ENCODE results near the gene SMOC2.

SMOC2 gene, protein sequence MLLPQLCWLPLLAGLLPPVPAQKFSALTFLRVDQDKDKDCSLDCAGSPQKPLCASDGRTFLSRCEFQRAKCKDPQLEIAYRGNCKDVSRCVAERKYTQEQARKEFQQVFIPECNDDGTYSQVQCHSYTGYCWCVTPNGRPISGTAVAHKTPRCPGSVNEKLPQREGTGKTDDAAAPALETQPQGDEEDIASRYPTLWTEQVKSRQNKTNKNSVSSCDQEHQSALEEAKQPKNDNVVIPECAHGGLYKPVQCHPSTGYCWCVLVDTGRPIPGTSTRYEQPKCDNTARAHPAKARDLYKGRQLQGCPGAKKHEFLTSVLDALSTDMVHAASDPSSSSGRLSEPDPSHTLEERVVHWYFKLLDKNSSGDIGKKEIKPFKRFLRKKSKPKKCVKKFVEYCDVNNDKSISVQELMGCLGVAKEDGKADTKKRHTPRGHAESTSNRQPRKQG

DNA sequence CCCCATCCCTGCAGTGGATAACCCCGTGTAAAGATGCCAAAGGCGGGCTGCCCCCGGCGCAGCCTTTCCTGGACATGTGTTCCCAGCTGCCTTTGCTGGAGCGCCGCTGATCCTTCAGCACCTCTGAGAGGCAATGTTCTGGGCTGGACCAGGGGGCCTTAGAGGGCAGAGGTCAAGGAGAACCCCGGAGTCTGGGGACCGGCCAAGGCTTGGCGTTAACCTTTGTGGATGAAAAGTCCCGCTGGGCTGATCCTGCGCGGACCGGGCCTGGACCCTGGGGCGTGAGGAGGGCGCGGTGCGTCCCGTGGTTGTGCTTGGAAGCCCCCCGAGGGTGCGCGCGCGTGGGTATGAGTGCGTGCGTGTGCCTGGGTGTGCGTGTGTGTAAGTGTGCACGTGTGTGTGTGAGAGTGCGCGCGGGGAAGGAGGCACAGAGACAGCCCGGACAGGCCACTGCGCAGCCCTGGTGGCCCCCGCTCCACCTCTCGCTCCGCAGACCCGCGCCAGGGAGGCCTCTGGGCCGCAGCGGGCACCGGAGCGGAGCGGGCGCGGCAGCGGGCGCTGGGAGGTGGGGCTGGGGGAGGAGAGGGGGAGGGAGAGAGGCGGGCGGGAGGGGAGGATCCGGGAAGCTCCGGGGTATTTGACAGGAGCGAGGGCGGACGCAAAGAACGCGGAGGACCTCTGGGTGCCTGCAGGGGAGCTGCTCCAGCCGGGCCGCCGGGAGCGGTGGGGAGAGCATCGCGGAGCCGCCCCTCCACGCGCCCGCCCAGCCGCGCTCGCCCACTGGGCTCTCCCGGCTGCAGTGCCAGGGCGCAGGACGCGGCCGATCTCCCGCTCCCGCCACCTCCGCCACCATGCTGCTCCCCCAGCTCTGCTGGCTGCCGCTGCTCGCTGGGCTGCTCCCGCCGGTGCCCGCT, at the start of gene SMOC2:
SMOC2 (plus strand) TSS at position 665 of the 914 bp plus-strand sequence; CDS start at position 852, 187 bp downstream.
- no peak for DNase-seq (ENCODE audit: low read depth, low spot score)

DNA sequence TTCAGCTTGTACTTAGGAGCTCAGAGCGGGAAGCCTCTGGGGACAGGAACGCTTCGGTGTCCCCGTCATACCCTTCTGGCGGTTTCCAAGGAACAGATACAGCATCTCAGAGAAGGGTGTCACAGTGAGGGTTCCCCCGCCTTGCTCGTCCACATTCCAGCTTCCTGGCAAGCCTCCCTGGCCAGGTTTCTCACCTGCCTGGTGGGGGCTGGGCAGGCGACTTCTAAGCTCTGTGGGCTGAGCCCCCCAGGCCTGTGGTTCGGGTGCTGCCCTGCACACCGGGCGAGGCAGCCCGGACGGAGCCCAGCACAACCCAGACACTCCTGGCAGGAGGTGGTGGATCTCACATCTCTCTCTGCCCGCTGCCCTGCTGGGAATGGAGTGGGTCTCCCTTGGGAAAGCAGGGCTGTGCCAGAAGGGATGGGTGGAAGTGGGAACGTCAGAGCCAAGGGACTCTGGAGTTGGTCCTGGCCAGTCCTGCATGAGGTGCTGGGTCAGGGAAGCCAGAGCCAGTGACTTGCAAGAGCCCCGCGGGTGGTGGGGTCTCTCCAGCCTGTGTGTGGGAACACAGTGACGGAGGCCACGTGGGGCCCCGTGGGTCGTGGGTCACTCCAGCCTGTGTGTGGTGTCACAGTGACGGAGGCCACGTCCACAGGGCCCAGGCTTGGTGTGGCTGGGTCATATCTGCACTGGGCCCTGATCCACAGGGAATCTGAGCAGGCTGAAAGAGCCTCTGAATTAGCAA, 47.7 kb upstream of the SMOC2 start:
- no peak for DNase-seq (ENCODE audit: low read depth, low spot score)

DNA sequence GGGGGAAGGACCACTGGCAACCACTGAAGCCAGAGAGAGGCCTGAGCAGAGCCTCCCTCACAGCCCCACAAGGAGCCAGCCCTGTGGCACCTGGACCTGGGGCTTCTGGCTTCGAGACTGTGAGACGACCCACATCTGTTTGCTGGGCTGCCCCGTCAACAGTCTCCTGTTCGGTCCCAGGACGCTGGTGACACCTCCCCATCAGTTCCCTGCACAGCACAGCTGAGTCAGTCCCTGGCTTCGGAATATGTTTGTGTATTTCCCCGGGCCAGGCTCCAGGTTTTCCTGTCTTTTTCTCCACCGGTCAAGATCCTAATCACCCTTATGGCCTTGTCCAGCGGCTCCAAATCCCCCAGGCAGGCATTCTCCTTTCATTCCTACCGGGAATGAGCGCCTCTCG, 46.4 kb upstream of the SMOC2 start:
- no peak for DNase-seq (ENCODE audit: low read depth, low spot score)

DNA sequence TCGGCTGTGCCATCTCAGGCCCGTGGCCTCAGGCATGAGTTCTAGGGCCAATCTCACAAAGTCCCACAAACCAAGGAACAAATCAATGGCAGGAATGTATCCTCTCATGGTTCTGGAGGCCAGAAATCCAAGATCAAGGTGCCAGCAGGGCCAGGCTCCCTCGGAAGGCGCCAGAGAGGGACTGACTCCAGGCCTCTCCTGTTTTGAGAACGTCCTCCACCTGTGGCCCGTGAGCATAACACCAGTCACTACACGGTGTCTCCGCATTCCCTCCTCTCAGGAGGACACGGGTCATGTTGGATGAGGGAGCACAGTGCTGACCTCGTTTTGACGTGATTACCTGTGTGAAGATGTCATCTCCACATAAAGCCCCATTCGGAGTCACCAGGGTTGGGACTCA, 45.0 kb upstream of the SMOC2 start:
- no peak for DNase-seq (ENCODE audit: low read depth, low spot score)

DNA sequence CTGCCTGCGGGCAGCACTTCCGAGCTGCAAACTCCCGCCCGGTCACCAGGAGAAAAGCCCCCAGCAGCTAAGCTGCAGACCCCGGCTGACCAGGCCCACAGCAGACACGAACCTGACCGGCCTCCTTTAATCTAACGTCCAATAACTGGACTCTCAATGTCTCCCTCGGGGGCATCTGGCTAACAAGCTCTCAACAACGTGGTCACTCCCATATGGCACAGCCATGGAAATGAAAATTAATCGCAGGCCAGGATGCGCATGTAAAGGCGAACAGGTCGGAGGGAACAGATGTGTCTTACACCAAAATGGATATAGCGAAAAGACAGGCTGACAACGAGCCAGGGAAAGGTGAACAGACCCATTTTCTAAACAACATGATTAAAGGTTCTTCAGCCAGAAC, 44.4 kb upstream of the SMOC2 start:
- no peak for DNase-seq (ENCODE audit: low read depth, low spot score)

DNA sequence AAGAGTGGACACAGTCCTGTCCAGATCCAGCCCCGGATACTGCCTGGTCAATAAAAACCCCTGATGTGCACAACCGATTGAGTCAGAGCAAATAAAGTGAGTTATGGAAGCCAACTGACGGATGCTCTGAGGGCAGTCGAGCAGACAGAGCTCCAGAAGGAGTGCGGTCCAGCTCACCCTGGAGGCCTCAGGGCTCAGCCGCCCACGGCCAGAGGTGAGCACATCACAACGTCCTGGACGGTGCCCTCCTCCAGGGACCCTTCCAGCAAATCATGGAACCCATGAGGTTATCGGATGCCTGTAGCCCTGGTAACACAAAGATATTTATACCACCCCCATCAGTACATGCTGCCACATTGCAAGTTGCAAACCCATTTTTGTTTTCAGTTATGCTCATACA, 44.0 kb upstream of the SMOC2 start:
- DNase-seq (ENCODE audit: low read depth, low spot score), result no peak

DNA sequence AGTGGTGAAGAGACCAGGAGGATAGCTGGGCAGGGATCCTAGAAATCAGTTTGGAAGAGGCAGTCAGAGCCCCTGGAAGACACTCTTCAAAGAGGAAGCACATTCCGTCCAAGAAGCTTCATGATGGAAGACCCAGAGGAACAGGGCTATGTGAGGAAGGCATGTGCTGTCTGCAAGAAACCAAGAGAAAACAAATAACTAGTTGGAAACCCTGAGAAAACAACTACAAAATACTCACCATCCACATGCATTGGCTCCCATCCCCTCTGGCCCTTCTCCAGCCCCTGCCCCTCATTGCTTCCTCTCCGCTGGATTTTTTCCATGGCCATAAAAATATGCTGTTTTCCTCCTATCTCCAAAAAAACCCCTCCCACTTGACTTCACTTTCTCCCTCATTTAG, 40.9 kb upstream of the SMOC2 start:
- DNase-seq (ENCODE audit: low read depth, low spot score), result no peak

DNA sequence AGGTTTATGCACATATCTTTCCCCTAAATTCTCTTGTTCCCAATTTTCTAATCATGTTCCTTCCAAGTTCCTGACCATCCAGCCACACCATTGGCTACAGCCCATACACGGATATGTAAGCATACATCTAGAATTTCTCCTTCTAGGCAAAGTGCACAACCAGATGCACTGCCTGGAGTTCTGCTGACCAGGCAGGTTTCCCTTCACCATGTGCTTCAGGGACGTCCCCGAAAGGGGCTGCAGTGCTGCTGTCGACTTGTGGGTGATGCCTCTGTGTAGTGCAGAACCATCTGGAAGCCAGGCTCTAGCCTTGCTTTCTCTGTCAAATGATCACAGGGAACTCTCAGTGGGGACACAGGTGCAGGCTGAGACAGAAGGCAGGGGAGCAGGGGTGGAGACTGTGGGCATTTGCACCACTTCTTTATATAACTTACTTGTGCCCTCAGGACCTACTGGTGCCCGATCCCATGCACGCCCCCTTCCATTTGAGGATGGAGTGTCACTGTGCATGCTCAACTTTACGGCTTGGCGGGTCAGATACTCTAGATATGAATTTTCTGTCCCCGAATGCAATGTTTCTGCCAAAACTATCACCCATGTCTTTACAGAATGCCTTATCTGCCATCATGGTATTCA, 37.5 kb upstream of the SMOC2 start:
- DNase-seq (ENCODE audit: low read depth, low spot score), result no peak

DNA sequence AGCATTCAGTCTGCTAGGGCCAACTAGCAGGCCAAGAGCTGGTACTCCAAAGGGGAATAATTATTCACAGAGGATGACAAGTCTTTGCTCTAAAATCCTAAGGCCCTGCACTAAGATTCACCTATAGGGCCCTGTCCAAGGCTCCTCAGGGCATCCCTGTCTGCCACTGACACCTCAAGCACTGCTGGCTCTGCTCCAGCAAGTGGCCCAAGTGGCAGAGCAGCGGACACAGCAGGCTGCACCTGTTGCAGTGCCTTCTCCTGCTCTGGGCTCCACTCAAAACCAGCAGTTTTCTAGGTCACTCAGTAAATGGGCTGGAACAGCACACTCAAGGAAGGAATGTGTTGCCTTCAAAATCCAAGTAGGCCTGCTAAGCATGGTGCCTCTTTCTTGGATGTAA, 36.4 kb upstream of the SMOC2 start:
- DNase-seq (ENCODE audit: low read depth, low spot score), result no peak

DNA sequence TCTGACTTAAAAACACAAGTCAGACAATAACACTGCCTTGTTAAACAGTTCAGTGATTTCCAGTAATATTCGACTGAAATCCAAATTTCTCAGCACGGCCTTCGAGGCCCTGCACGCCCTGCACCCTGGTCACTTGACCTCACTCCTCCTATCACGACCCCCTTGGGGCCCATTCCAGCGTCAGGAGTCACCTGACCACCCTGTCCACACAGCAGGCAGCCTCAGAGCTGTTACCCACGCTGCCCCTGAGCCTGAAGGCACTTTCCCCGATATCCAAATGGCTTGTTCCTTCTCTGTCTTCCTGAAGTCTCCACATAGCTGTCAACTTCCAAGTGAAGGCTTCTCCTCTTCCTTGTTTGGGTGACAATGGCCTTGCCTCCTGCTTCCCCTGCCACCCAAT, 33.1 kb upstream of the SMOC2 start:
- no peak for DNase-seq (ENCODE audit: low read depth, low spot score)

DNA sequence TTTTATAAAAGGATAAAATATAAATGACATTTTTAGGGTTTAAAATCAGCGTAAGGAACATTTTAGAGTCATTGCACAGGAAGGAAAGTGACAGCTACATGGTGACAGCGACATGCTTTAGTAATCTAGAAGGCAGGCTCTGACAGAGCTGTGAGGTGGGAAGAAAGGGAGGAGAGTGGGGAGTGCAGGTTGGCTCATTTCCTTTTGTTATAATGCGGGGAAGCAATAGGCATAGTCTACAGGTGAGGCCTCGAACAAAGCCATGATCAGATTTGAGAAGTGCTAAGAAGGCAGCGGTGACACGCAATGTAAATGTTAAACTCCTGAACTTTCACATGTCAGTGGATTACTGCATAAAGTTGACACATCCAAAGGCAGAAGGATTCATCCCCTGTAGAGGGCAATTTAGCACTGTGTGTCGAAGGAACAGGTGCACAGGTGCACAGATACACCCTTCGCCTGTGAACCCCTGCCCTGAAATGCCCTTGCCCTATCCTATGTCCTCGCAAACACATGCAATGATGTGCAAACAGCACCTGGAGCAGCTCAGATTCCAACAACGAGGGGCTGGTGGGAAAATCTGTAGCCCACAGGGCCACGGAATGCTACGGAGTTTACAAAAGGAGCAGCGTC, 32.4 kb upstream of the SMOC2 start:
- no peak for DNase-seq (ENCODE audit: low read depth, low spot score)

DNA sequence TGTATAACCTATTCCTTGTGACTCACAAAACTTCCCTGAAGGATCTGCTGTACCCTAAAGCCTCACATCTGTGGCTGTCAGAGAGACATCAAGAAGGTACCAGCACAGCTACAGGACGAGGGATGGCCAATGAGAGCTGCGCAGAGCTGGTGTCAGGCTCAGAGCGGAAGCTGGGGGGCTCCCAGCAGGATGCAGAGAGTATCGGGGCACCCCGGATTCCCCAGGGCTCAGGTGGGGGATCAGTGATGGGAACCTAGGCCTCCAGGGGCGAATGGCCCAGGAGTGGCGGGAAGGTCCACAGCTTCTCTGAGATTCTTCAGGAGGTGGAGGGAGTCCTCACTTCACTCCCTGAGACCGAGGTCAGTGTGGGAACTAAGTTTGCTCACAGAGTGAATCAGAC, 30.9 kb upstream of the SMOC2 start:
- DNase-seq (ENCODE audit: low read depth, low spot score), result no peak

DNA sequence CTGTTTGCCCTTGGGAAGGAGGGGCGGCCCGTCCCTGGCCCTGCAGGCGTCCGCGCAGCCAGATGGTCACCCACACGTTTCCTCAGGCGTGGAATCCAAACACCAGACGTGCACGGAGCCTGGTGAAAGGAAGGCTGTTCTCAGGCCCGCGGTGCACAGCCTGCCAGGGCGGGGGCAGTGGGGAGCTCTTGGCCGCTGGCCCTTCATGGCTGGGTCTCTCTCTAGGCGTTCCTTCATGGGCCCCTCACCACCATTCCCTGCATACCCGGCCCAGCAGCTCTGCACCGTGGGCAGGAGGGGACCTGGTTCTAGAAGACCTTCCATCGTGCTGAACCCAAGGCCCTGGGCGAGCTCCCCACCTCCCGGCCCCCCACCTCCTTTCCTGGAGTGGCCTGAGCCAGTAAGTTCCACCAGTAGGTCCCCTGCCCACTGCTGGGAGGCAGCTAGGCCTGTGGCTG, 30.4 kb upstream of the SMOC2 start:
- no peak for DNase-seq (ENCODE audit: low read depth, low spot score)

DNA sequence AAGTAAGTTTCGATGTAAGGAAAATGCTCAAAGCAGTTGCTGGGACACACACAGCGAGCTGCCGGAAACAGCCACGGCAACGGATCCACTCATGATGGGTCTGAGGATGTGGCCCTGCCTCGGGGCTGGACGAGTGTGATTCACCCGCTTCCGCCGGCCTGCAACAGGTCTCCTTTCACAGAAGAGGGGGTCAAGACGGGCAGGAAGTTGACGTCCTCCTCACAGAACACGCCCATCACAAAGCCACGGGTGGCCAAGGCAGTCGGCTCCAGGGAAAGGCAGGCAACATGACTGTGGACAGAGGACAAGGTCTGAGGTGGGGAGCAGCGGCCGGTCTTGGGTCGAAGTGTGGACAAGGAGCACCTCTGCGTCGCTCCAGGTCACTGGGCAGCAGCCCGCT, 29.9 kb upstream of the SMOC2 start:
- DNase-seq (ENCODE audit: low read depth, low spot score), result no peak

DNA sequence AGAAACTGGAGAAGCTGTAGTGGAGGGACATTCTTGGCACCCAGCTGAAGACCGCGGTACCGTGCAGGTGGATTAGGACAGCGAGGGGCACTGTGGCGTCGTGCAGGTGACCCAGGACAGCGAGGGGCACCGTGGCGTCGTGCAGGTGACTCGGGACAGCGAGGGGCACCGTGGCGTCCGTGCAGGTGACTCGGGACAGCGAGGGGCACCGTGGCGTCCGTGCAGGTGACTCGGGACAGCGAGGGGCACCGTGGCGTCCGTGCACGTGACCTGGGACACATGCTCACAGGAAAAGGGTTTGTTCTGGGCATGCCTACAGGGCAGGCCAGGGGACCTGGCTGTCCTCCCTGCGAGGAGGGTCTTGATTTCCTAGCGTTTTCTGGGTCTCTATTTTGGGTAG, 29.2 kb upstream of the SMOC2 start:
- DNase-seq (ENCODE audit: low read depth, low spot score), result no peak

DNA sequence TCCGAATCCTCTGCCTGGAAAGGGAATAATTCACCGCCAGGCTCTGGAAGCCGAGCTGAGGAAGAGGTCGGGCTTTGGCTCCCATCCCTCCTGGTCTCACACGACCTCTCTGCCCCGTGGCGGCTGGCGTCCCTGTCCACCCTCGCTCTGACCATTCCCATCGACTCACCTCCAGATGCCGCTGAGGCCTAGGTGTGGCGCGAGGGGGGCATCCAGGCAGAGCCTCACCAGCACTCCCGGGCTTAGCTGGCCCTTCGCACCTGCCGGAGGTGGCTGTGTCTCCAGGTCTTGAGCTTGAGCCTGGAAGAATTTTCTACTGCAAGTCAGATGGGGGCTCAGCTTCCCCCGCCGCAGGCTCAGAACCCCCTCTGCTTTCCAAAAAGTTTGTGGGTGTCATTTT, 28.5 kb upstream of the SMOC2 start:
- DNase-seq (ENCODE audit: low read depth, low spot score), result no peak

DNA sequence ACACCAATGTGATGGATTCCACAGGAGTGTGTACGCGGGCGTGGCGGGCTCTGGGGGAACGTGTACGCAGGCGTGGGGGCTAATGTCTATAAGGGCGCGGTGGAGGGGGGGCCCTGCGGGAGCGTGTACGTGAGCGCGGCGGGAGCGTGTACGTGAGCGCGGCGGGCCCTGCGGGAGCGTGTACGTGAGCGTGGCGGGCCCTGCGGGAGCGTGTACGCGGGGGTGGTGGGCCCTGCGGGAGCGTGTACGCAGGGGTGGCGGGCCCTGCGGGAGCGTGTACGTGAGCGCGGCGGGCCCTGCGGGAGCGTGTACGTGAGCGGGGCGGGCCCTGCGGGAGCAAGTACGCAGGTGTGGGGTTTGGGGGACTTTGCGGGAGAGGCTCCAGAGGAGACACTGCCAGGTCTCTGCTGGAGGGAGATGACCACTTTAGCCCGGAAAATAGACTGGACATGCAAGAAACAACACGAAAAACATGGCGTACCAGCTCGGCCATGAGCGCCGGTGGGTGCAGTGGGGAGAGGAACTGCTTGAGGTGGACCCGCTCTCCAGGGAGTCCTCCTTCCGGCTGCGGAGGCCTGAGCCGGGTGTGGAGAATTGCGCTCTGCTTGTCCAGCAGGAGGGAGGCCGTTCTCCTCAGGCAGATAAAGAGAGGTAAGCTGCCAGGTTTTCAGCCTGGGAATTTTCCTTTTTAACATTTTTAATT, 27.8 kb upstream of the SMOC2 start:
- DNase-seq (ENCODE audit: low read depth, low spot score), result no peak

DNA sequence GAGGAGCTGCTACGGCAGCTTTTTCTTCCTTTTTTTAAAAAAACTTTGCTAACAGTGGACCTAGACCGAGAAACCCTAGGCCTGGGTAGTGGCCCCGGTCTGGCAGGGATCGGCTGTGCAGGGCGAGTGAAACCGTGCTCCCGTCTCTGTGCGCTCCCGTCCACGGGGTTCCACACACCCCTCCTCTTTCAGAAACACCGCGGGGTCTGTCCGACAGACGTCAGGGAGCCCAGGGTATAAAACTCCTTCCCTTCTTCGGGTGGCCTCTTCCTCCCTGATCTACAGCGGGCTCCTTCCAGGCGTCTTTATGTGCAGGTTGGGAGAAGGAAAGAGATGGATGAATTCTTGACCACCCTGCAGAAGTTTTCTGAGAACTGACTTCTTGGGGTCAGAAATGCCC, 27.1 kb upstream of the SMOC2 start:
- no peak for DNase-seq (ENCODE audit: low read depth, low spot score)

DNA sequence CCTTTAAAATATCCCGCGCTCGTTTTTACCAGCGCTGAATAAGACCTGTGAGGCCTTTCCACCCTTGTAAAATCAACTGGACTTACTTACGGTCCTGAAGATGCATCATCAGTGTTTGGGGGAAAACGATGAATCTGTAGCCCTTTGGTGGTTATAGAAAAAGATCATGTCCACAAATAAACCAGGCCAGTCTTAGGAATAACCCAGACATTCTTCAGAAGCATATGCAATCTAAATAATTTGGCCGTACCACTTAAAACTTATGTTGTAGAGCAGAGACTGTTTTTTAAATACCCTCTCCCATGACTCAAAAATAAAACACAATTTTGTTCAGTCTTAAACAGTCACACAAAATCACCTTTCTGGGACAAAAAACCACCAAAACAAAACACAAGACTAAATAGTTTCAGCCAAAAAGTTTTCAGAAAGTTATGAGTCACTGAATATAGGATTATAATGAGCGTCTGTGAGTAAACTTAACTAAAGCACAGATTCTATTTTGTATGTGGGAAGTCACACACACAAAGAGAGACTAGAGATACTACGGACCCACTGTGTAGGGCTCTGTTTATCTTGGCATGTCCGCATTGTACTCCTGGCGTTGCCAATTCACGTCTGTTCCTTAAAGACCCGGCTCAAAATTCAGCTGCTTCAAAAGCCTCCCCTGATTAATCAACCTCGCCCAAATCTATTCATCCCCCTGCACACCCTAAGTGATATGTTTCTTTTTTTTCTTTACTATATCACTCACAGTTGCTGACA, 26.5 kb upstream of the SMOC2 start:
- no peak for DNase-seq (ENCODE audit: low read depth, low spot score)
